AML-193 (cell line): ENCODE data around the gene HAS3.

ENCODE experiments used
- DNase-seq, 2 experiments: peaks; one replicate each; lab custom pipeline; 2025; lab: John Stamatoyannopoulos, UW

The HAS3 gene

GRCh38 chr16:69089091-69089910 lies 16.2 kb upstream of the HAS3 start:
- DNase-seq = no peak

GRCh38 chr16:69093974-69094373 lies 11.5 kb upstream of the HAS3 start:
- DNase-seq = no peak

- DNase-seq = no peak
These were observed 11.0 kb upstream of the HAS3 start for GRCh38 chr16:69094501-69094900.

DNA sequence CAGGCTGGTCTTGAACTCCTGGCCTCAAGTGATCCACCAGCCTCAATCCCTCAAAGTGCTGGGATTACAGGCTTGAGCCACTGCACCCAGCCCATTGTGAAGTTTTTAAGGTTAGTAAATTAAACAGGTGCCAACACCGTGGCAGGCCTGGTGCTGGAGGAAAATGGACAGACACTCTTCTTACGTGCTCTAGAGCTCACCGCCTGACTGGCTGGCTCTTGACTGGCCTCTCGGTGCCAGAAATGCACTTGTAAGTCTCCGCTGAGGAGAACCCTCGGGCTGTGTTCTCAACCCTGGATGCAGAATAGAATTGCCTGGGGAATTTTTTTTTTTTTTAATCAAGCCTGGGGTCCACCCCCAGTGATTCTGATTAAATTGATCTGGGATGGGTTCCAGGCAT lies 10.3 kb upstream of the HAS3 start:
- DNase-seq = no peak

DNA sequence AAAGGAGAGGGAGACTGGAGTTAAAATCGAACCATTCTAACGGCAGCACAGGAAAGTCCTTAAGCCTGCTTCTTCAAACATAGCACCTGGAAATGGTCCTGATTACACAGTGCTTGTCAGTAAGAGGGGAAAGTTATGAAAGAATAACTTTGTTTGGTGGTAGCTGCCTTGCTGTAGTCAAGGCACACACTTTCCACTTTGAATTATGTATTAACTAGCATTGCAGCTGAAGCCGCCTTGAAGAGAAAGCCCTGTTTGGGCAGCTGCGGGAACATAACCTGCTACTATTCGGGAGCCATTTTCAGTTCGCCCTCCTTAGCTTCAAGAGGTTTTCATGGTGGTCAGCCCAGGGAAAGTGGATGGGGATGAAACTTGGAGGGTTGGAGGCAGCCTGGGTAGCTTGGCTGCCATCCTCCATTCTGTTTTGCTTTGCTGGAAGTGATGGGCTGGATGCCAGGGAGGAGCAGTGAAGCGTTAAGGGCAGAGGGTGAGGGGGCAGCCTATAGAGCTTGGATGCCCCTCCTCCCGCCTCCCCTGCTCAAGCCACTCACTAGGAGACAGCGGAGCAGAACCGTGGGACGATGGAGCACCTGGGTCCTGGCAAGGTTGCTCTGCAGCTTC lies 5.3 kb upstream of the HAS3 start:
- no peak for DNase-seq

DNA sequence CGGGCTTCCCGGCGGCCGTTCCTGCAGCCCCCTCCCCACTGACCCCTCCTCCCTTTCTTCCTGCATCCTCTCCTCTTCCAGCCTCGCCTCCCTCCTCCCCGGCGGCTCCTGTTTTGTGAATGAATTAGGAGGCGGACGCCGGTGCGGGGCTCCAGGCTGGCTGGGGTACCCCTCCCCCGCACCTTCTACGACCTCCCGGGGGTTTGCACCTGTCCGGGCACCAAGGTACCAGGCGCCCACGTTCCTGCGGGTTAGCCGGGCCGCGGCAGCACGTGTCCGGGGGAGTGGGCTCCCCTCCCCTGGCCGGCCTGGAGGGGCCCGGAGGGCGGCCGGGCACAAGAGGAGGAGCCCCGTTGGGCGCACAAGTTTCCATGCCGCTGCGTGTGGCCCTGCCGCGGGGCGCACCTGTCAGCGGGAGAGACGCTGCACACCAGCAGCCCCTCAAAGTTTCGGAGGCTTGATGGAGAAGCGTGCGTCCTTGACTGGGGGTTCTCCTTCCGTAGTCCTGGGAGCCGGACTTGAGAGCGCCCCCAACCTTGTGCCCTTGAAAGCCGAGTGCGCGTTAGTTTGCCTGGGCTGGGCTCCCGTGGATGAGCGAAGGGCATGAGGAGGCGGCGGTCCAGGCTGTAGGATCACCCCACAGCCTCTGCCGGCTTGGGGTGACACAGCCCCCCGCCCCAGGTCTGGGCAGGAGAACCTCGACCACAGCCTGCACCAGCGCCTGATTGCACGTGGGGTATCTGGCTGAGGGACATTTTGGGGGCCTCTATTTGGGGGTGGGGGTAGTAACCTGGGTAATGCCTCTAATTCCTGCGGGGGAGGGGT lies 1.2 kb downstream of the HAS3 start:
- no peak for DNase-seq

GRCh38 chr16:69107316-69107962 lies 2.0 kb downstream of the HAS3 start:
- DNase-seq = no peak

DNA sequence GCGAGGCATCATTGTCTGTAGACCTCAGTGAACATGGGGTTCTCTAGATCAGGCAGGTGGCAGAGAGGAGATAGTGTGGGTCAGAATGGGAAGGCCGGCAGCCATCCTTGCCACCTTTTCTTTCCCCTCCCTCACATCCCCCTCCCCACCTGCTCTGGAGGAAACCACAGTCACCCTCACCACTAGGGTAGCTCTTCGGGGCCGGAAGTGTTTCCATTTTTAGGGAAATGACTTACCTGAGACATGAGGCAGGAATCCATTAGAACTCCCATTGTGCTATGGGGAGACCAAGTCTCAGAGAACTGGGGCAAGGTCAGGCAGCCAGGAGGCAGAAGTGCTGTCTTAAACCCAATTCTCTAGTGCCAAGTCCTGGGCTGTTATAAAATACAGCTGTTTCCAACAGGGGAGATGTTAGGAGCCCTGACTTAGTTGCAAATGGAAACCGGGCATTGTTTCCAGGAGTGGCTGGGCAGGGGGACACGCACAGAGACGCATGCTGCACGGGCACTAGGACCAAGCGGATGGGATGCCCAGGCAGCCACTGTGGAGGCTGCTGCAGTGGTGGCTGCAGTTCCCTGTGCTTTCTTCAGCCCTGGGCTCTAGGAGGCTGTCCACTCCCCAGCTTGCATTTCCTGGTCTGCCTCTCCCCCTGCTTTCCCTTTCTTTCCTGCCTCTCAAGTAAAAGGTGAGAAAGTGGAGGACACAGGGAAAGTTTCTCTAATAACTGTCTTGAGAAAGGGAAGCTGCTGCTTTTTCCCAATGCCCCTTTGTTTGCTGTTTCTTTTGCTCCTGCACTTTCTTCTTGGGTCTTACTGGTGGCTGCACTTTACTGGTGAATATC lies 2.8 kb downstream of the HAS3 start:
- no peak for DNase-seq

- DNase-seq = no peak
These were observed 3.4 kb downstream of the HAS3 start for GRCh38 chr16:69108905-69109252.

GRCh38 chr16:69109486-69110270 lies 4.2 kb downstream of the HAS3 start:
- no peak for DNase-seq

- no peak for DNase-seq
These were observed 5.0 kb downstream of the HAS3 start for GRCh38 chr16:69110406-69110805.

DNA sequence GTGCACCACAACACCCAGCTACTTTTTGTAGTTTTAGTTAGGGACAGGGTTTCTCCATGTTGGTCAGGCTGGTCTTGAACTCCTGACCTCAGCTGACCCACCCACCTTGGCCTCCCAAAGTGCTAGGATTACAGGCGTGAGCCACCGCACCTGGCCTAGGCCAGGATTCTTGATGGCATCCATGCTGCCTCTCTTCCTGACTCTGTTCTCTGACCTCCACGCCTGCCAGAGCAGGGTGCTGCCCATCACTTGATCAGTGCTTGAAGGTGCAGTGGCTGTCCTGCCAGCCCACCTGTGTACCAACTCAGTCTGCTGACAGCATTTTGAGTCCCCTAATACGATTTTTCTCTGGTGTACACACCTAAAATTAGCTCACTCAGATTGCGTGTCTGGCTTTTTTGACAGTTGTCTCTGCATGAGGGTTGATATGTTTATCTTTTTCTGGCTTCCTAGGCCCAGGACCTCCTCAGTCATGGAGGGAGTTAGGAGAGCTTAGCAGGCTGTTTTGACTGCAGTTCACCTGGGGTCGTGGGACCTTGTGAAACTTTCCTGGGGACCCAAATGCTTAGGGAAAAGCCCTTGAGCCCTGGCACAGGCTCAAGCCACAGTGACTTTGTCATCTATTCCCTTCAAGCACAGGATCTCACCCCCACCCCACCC lies 5.9 kb downstream of the HAS3 start:
- no peak for DNase-seq

DNA sequence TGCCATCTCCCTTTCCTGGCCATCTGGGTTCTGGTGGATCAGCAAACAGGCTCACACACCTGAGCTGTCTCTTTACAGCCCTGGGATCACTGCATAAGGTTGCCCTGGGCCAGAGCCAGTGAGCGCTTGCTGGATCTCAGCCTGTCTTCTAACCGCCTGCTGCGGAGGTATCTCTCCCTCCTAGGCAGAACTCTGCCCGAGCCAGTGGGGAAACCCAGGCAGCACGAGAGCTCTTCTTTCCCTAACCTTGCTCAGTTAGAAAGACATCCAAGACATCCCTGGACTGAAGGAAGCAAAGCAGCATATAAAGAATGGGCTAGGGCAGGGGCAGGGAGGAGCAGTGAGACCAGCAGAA lies 6.4 kb downstream of the HAS3 start:
- no peak for DNase-seq

DNA sequence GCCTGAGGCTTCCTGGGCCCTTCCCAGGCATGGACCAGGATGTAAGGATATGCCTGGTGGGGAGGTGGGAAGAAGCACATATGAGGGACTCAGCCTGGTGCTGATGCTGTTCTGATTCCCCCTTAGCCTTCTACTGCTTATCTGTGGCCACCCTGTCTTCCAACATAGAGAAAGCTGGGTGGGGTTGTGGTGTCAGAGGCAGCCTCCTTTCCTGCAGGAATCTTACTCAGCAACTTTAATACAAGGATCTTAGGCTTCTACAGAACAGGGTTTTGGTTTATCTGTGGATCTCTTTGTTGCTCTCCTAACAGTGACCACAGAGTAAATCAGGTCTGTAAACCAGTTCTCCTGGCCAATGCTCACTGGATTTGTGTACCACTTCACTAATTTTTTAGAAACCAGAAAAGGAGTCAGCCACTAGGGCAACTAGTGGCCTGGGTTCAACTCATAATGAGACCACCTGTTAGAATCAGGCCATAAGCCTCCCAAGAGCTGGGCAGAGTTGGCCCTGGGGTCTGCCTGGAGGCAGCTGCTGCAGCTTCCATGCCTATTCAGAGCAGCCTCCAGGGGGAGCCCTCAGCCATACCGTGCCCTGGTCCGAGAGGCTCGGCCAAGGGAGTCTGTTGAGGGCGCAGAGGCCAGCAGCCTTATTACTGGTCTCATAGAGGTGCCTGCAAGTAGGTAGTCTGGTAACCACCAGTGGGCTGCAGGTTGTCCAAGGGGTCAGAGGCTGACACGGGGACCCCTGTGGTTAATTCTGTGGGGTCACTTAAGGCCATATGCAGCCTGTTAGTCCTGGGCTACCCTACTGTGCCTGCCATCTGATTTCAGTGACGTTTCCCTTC lies 7.1 kb downstream of the HAS3 start:
- DNase-seq = peak; percentile 15 to 46

DNA sequence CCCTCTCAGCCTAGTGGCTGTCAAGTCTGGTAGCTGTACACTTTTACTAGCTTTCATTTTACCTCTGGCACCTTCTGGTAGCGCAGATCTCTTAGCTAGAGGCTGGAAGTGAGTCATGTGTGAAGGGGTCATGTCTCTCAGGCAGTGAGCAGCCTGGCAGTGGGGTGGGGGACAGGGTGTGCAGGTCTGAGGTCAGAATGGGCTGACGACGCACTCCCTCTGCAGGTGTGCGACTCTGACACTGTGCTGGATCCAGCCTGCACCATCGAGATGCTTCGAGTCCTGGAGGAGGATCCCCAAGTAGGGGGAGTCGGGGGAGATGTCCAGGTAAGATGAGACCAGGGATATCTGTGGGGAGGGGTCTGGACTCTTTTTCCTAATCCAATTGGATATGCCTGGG lies 7.8 kb downstream of the HAS3 start:
- no peak for DNase-seq

DNA sequence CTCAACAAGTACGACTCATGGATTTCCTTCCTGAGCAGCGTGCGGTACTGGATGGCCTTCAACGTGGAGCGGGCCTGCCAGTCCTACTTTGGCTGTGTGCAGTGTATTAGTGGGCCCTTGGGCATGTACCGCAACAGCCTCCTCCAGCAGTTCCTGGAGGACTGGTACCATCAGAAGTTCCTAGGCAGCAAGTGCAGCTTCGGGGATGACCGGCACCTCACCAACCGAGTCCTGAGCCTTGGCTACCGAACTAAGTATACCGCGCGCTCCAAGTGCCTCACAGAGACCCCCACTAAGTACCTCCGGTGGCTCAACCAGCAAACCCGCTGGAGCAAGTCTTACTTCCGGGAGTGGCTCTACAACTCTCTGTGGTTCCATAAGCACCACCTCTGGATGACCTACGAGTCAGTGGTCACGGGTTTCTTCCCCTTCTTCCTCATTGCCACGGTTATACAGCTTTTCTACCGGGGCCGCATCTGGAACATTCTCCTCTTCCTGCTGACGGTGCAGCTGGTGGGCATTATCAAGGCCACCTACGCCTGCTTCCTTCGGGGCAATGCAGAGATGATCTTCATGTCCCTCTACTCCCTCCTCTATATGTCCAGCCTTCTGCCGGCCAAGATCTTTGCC lies 9.0 kb downstream of the HAS3 start:
- no peak for DNase-seq

DNA sequence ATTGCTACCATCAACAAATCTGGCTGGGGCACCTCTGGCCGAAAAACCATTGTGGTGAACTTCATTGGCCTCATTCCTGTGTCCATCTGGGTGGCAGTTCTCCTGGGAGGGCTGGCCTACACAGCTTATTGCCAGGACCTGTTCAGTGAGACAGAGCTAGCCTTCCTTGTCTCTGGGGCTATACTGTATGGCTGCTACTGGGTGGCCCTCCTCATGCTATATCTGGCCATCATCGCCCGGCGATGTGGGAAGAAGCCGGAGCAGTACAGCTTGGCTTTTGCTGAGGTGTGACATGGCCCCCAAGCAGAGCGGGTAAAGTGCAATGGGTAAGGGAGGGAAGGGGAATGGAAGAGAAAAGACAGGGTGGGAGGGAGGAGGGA lies 9.5 kb downstream of the HAS3 start:
- no peak for DNase-seq

DNA sequence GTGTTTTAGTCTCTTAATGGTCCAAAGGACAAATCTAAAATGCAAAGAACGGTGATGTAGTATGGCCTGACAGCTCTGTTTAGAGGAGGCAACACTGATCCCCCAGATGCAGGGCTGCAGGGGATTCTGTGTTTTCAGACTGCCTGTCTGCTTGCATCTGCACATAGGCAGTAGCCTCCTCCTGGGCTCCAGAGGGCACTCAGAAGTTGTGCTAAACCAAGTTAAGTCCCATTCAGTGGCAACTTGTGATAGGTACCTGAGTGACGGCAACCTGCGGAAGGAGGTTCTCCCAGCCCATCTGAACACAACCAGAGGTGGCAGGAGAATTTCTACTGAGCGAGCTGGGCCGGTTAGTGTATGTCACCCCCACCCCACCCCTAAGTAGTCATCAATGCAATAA lies 9.9 kb downstream of the HAS3 start:
- no peak for DNase-seq

- DNase-seq = no peak
These were observed 10.4 kb downstream of the HAS3 start for GRCh38 chr16:69115837-69116236.
